ENCODE results near the gene PTPN6. TPM values are rescaled to one million over a fixed set of nuclear protein-coding genes. Genes with fewer than 3 reads are reported as not detected.
A peak's percentile ranks its signal among the peaks of the same experiment; 100 is the strongest.
"Not testable (repeated sequence)": the region's sequence is repeated elsewhere in the genome, so short reads cannot be mapped to it uniquely, and the experiment has no call there.

The PTPN6 gene
- 17.4 and 19.2 TPM in 2 replicates for total RNA-seq
- 25.2 and 28.4 TPM in 2 replicates for polyA plus RNA-seq

DNA sequence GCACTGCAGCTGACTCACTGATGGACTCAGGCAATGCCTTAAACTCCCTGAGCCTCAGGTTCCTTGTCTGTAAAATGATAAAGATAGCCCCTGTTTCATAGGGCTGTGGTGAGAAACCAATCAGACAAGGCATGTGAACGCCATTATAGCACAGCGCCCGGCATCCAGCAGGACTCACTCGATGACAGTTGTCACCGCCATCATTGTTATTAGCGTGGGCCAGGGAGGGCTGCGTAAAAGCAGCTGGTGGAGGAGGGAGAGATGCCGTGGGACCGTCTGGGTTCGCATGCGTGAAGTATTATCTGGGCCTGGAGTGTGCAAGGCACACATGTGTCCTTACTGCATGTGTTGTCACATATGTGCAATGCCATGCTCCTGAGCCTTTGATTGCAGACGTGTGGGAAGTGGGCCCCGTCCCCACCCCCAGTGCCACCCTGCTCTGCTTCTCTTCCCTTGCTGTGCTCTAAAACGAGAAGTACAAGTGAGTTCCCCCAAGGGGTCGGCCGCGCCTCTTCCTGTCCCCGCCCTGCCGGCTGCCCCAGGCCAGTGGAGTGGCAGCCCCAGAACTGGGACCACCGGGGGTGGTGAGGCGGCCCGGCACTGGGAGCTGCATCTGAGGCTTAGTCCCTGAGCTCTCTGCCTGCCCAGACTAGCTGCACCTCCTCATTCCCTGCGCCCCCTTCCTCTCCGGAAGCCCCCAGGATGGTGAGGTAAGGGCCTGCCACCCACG is at the start of gene PTPN6:
PTPN6 (plus strand) TSS at position 546 of the 730 bp plus-strand sequence; CDS start at position 703, 157 bp downstream.
- no peaks in the 10 kb centered on the region for H3K4me1 ChIP-seq (ENCODE audit: low read depth)

DNA sequence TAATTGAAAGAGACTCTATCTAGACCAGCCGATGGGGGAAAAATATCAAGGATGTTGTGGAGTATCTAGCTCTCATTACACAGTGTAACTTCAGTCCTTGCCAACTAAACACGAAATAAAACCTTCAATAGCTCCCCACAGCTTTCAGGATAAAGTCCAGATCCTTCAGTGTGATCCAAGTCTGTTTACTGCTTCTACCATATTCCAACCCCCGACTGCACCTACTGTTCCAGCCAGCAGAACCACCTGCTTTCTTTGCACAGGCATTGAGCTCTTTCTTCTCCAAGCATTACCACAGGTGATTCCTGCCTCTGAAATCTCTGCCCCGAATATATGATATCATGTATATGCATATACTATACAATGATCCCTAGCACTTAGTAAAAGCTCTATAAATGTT is 48.7 kb upstream of the PTPN6 start:
- Histone ChIP-seq H3K27me3 (no peaks in the 10 kb centered on the region), H3K4me3 (no peak overlapping the region), H3K4me1 (ENCODE audit: low read depth) (peaks cover 4% of the 10 kb centered on the region), H3K36me3 (no peaks in the 10 kb centered on the region), H3K9me3 (ENCODE audit: low read depth) (no peaks in the 10 kb centered on the region), H3K27ac (no peak overlapping the region)
- no peak for DNase-seq (ENCODE audit: low read depth in 1 of 2, low spot score in 1 of 2)
- TF ChIP-seq, protein P1, sequence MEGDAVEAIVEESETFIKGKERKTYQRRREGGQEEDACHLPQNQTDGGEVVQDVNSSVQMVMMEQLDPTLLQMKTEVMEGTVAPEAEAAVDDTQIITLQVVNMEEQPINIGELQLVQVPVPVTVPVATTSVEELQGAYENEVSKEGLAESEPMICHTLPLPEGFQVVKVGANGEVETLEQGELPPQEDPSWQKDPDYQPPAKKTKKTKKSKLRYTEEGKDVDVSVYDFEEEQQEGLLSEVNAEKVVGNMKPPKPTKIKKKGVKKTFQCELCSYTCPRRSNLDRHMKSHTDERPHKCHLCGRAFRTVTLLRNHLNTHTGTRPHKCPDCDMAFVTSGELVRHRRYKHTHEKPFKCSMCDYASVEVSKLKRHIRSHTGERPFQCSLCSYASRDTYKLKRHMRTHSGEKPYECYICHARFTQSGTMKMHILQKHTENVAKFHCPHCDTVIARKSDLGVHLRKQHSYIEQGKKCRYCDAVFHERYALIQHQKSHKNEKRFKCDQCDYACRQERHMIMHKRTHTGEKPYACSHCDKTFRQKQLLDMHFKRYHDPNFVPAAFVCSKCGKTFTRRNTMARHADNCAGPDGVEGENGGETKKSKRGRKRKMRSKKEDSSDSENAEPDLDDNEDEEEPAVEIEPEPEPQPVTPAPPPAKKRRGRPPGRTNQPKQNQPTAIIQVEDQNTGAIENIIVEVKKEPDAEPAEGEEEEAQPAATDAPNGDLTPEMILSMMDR (IDR thresholded peaks at IDR 0.05; ENCODE audit: low read depth, low read length) = no peak

More for the DNA sequence above, at the start of gene PTPN6:
- Histone ChIP-seq H3K4me3 (no peak within 1 kb of the TSS), H3K36me3 (no peaks in the 10 kb centered on the region), H3K27me3 (no peaks in the 10 kb centered on the region), H3K27ac (no peak within 1 kb of the TSS), H3K9me3 (ENCODE audit: low read depth) (no peaks in the 10 kb centered on the region)
- TF ChIP-seq, protein P1 (IDR thresholded peaks at IDR 0.05; ENCODE audit: low read depth, low read length) = no peak
- DNase-seq (ENCODE audit: low read depth in 1 of 2, low spot score in 1 of 2) = no peak

DNA sequence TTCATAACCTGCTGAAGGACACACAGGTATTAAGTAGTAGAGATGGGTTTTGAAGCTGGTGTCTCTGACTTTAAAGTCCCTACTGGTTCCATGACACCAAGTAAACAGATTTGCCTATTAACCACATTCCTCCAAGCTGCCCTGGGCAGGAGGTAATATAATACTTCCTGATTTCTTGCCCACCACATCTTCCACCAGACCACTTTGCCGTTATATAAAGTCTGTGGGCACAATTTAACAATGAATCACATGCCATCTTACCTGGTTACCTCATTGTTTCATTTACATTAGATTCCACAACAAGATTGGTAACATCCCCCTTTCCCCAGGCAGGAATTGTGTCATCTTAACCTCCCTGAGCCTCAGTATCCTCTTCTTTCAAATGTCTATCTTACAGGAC is 47.4 kb upstream of the PTPN6 start:
- DNase-seq (ENCODE audit: low read depth in 1 of 2, low spot score in 1 of 2) = no peak
- no peak overlapping the region for H3K4me3 ChIP-seq
- TF ChIP-seq, protein P1 (IDR thresholded peaks at IDR 0.05; ENCODE audit: low read depth, low read length) = no peak
- no peaks in the 10 kb centered on the region for H3K9me3 ChIP-seq (ENCODE audit: low read depth)
- no peaks in the 10 kb centered on the region for H3K36me3 ChIP-seq
- no peaks in the 10 kb centered on the region for H3K27me3 ChIP-seq
- peaks cover 4% of the 10 kb centered on the region for H3K4me1 ChIP-seq (ENCODE audit: low read depth)
- no peak overlapping the region for H3K27ac ChIP-seq

DNA sequence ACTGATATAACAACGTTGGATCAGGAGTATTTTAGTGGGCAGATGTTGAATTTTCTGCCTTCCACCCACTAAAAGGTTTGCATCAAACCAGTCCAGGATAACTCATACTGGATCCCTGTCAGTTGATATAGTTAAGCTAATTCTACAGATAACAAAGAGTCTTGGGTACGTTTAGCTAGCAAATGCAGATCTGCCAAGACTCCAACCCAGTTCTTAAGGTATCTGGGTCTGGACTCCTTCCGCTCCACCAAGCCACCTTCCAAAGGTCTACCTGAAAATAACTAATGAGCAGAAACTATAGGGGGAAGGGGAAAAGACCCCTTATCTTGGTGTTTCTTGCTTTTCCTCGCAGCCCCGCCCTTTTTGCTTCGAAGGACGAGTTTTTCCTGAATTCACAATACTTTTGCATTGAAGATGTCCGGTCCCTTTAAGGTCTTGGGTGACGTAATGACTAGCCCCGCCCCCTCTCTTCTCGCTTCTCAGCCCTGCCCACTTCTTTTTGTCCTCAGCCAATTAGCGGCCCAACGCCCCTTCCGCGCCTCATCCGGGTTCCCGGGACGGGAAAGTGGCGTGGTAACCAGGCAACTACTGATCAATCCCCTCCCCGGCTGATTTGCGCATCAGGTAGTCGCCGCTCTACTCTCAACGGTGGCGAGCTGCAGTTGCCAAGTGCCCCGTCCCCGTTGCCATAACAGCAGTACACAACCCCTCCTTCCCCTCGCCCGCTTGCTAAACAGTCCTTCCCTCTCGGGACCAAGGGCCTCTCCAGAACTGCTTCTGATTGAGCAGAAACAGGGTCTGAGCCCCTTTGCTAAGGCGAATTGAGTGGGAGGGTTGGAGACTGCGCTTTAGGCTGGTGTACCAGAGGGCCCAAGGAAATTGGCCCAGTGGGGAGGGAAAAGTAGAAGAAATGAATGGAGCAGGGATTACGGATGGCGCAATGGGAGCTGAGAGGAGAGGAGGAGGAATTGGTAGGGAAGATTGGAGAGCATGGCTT is 46.6 kb upstream of the PTPN6 start, which contains the start of gene LRRC23:
LRRC23 (plus strand) TSS at position 543 of the 997 bp plus-strand sequence. CDS start 812 bp downstream, outside the sequence.
- peaks cover 4% of the 10 kb centered on the region for H3K4me1 ChIP-seq (ENCODE audit: low read depth)
- H3K9me3 ChIP-seq (ENCODE audit: low read depth) = no peaks in the 10 kb centered on the region
- TF ChIP-seq, protein P1 (IDR thresholded peaks at IDR 0.05; ENCODE audit: low read depth, low read length) = no peak
- H3K36me3 ChIP-seq = no peaks in the 10 kb centered on the region
- no peaks in the 10 kb centered on the region for H3K27me3 ChIP-seq
- peak; percentile 96 to 98 for DNase-seq (ENCODE audit: low read depth in 1 of 2, low spot score in 1 of 2)
- H3K4me3 ChIP-seq = peak within 1 kb of the TSS; percentile 70
- peak within 1 kb of the TSS; percentile 60 for H3K27ac ChIP-seq

DNA sequence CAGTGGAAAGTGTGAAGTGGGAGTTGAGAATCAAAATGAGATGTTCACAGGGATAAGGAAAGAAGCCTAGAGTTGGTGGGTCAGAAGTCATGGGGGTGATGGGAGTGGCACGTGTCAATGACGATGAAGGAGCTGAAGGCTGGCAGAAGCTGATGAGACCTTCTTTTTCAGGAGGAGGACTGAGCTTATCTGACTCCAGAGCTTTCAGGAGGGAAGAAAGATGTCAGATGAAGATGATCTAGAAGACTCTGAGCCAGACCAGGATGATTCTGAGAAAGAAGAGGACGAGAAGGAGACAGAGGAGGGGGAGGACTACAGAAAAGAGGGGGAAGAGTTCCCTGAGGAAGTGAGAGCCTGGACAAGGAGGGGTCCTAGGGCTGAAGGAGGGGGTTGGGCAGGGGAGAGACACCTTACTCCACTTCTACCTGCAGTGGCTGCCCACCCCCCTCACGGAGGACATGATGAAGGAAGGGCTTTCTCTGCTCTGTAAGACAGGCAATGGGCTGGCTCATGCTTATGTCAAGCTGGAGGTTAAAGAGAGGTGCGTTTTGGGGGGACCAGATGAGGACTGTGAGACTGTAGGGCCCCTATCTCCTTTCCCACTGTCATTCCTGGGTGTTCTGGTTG is 45.6 kb upstream of the PTPN6 start:
- H3K4me3 ChIP-seq = peak overlapping the region; percentile 70
- H3K27me3 ChIP-seq = no peaks in the 10 kb centered on the region
- H3K36me3 ChIP-seq = no peaks in the 10 kb centered on the region
- TF ChIP-seq, protein P1 (IDR thresholded peaks at IDR 0.05; ENCODE audit: low read depth, low read length) = no peak
- no peak for DNase-seq (ENCODE audit: low read depth in 1 of 2, low spot score in 1 of 2)
- no peak overlapping the region for H3K27ac ChIP-seq
- H3K9me3 ChIP-seq (ENCODE audit: low read depth) = no peaks in the 10 kb centered on the region
- H3K4me1 ChIP-seq (ENCODE audit: low read depth) = peaks cover 4% of the 10 kb centered on the region

DNA sequence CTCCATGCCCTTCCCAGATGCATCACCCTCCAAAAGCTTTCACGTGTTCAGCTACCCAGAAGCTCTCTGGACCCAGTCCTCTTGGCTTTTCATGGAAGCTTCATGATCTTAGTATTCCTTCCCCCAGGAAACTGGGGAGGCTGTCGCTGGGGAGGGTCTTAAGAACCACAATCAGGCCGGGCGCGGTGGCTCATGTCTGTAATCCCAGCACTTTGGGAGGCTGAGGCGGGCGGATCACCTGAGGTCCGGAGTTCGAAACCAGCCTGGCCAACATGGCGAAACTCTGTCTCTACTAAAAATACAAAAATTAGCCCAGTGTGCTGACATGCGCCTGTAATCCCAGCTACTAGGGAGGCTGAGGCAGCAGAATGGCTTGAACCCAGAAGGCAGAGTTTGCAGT is 43.0 kb upstream of the PTPN6 start:
- H3K36me3 ChIP-seq; H3K27me3 ChIP-seq; H3K4me1 ChIP-seq (ENCODE audit: low read depth); H3K4me3 ChIP-seq; H3K9me3 ChIP-seq (ENCODE audit: low read depth); H3K27ac ChIP-seq; DNase-seq (ENCODE audit: low read depth in 1 of 2, low spot score in 1 of 2): not testable (repeated sequence)
